SH-SY5Y (cell line): ENCODE results near the gene ACVR1.

ENCODE experiments used
- GATA2 ChIP-seq: IDR thresholded peaks from 2 replicates; pipeline ENCODE4 v1.6.1; 2011; ENCODE audit warnings: mild to moderate bottlenecking, low read depth, low read length
- GATA3 ChIP-seq: IDR thresholded peaks from 2 replicates; pipeline ENCODE4 v1.6.1; 2011; ENCODE audit warnings: low read depth, mild to moderate bottlenecking, low read length, moderate library complexity

Gene ACVR1

GRCh38 chr2:157849591-157849990 lies 26.5 kb downstream of the ACVR1 start:
- TF ChIP-seq GATA3, result no peak

- TF ChIP-seq GATA2 (no peak), GATA3 (no peak)
Measured at GRCh38 chr2:157848213-157848612, 27.9 kb downstream of the ACVR1 start.

- TF ChIP-seq GATA2, result no peak
- no peak for TF ChIP-seq GATA3
Measured at GRCh38 chr2:157845081-157845480, 31.0 kb downstream of the ACVR1 start.

GRCh38 chr2:157843935-157844334 lies 32.2 kb downstream of the ACVR1 start:
- TF ChIP-seq GATA3, result no peak
- TF ChIP-seq GATA2, result no peak

- TF ChIP-seq GATA2, result no peak
- TF ChIP-seq GATA3, result no peak
Measured at GRCh38 chr2:157843081-157843480, 33.0 kb downstream of the ACVR1 start.

GRCh38 chr2:157842106-157842879 lies 33.8 kb downstream of the ACVR1 start:
- TF ChIP-seq GATA2 (no peak), GATA3 (no peak)

GRCh38 chr2:157841485-157841884 lies 34.6 kb downstream of the ACVR1 start:
- TF ChIP-seq GATA2 (no peak), GATA3 (no peak)

GRCh38 chr2:157840568-157841156 lies 35.5 kb downstream of the ACVR1 start:
- TF ChIP-seq GATA3, result no peak
- no peak for TF ChIP-seq GATA2

GRCh38 chr2:157839822-157840221 lies 36.3 kb downstream of the ACVR1 start:
- TF ChIP-seq GATA2, result no peak
- no peak for TF ChIP-seq GATA3

GRCh38 chr2:157839162-157839801 lies 36.8 kb downstream of the ACVR1 start:
- no peak for TF ChIP-seq GATA3
- TF ChIP-seq GATA2, result peak; percentile 76

- TF ChIP-seq GATA3 (no peak), GATA2 (no peak)
Measured at GRCh38 chr2:157838442-157839161, 37.5 kb downstream of the ACVR1 start.

GRCh38 chr2:157837851-157838441 lies 38.2 kb downstream of the ACVR1 start:
- TF ChIP-seq GATA2 (peak; percentile 76), GATA3 (no peak)

GRCh38 chr2:157836531-157836930 lies 39.6 kb downstream of the ACVR1 start:
- TF ChIP-seq GATA3 (no peak), GATA2 (no peak)

- TF ChIP-seq GATA3 (no peak), GATA2 (no peak)
Measured at GRCh38 chr2:157835425-157835824, 40.7 kb downstream of the ACVR1 start.

- TF ChIP-seq GATA3, result no peak
- no peak for TF ChIP-seq GATA2
Measured at GRCh38 chr2:157835006-157835405, 41.1 kb downstream of the ACVR1 start.
